Stomach (tissue), 9 donors: ENCODE data around the gene SDK2. TPM values are rescaled to one million over a fixed set of nuclear protein-coding genes. Genes with fewer than 3 reads are reported as not detected.
A peak's percentile ranks its signal among the peaks of the same experiment; 100 is the strongest.

Experiments
- DNase-seq, 2 donors: peaks; one replicate each; pipeline versions ENCODE4 v3.0.0 to v3.0.0-alpha.2; 2013 to 2019
- H3K27ac ChIP-seq, 5 donors: fragments of 200-600 bp in 4 of 5; sonication (generic) in 4 of 5; one replicate each; pipeline ENCODE4 v1.5.1; 2013 to 2019; ENCODE audit warnings: mild to moderate bottlenecking in 1 of 5, moderate library complexity in 1 of 5
- H3K27me3 ChIP-seq, 3 donors: fragments of 200-600 bp; sonication (generic); one replicate each; pipeline ENCODE4 v1.5.1; 2017 to 2019; ENCODE audit warnings: mixed run types in 1 of 3
- H3K36me3 ChIP-seq, 4 donors: fragments of 200-600 bp; sonication (generic); 1 replicate in 3 of 4; 2 replicates in 1 of 4; pipeline ENCODE4 v1.5.1; 2016 to 2019
- H3K4me1 ChIP-seq, 4 donors: fragments of 200-600 bp; sonication (generic); one replicate each; pipeline ENCODE4 v1.5.1; 2016 to 2019
- H3K4me3 ChIP-seq, 4 donors: fragments of 200-600 bp; sonication (generic) in 3 of 4; one replicate each; pipeline ENCODE4 v1.5.1; 2016 to 2019; ENCODE audit warnings: mild to moderate bottlenecking in 1 of 4
- H3K9me3 ChIP-seq, 4 donors: fragments of 200-600 bp; sonication (generic); one replicate each; pipeline ENCODE4 v1.5.1; 2016 to 2019
- EP300 ChIP-seq: sonication (generic); formaldehyde crosslinking; IDR thresholded peaks from one replicate; pipeline ENCODE4 v1.6.1; 2017; ENCODE audit warnings: antibody characterized with exemption
- POLR2A ChIP-seq, 4 donors: fragments of 450-650 bp; IDR thresholded peaks; one replicate each; pipeline ENCODE4 v1.6.1; 2016; ENCODE audit warnings: antibody characterized with exemption in 4 of 4, control low read depth in 2 of 4, mild to moderate bottlenecking in 1 of 4, moderate library complexity in 1 of 4
- POLR2AphosphoS5 ChIP-seq, 3 donors: sonication (generic); formaldehyde crosslinking; IDR thresholded peaks; one replicate each; pipeline ENCODE4 v1.6.1; 2016; ENCODE audit warnings: antibody characterized with exemption in 3 of 3
- WGBS, 5 donors: extraction: QIAGEN DNeasy Blood & Tissue Kit in 3 of 5; methylation state at CpG; one replicate each; pipeline versions ENCODE4 v1.1.5 to v1.1.7; 2013 to 2018; 5-methylcytosine and 5-hydroxymethylcytosine counted together
- intact Hi-C: fragments of 100-400 bp; cut with DNase I; formaldehyde crosslinking; loops from one replicate; pipeline ENCODE4 v1.15.1; 2023; ENCODE audit warnings: low total_unique reads
- polyA plus RNA-seq, 3 donors: library from polyadenylated mRNA; stranded (reverse); fragments of 200-250 nt; gene quantifications; one replicate each; pipeline ENCODE4 v1.2.3, GENCODE V29; 2013
- total RNA-seq, 5 donors: library from RNA; depleted of rRNA; stranded (reverse); fragments of >200 nt; gene quantifications; one replicate each; pipeline versions ENCODE4 v1.1.0 to v1.2.3, GENCODE V29; 2014 to 2016
- TF ChIP-seq, protein P1 (sequence below), 7 experiments: fragments of 450-650 bp in 4 of 7; fragments of 200-600 bp in 3 of 7; sonication (generic) in 3 of 7; IDR thresholded peaks; one replicate each; pipeline ENCODE4 v1.5.1; 2016 to 2019; ENCODE audit warnings: antibody characterized with exemption in 7 of 7, control low read depth in 2 of 7, mild to moderate bottlenecking in 1 of 7
- donor health status: healthy with polysubstance abuse.
- donor health status: Bipolar disorder and iron deficiency.
- donor health status: healthy.

SDK2 gene
- total and polyA plus RNA-seq, 8 donors, result under 0.01 to 9.6 (median 0.44) TPM; not detected in 1

- peaks cover 5 to 94% (median 58%) of the 10 kb centered on the region in 3 donors for H3K27me3 ChIP-seq
- no peaks in the 10 kb centered on the region for H3K9me3 ChIP-seq
- H3K27ac ChIP-seq, result no peak overlapping the region
- TF ChIP-seq, protein P1, sequence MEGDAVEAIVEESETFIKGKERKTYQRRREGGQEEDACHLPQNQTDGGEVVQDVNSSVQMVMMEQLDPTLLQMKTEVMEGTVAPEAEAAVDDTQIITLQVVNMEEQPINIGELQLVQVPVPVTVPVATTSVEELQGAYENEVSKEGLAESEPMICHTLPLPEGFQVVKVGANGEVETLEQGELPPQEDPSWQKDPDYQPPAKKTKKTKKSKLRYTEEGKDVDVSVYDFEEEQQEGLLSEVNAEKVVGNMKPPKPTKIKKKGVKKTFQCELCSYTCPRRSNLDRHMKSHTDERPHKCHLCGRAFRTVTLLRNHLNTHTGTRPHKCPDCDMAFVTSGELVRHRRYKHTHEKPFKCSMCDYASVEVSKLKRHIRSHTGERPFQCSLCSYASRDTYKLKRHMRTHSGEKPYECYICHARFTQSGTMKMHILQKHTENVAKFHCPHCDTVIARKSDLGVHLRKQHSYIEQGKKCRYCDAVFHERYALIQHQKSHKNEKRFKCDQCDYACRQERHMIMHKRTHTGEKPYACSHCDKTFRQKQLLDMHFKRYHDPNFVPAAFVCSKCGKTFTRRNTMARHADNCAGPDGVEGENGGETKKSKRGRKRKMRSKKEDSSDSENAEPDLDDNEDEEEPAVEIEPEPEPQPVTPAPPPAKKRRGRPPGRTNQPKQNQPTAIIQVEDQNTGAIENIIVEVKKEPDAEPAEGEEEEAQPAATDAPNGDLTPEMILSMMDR (IDR thresholded peaks at IDR 0.05), result no peak
- intact Hi-C loops, result no loop called here
- 36 to 58% (median 42%) methylated on average over 12 of the region's 12 CpGs for WGBS, 5 donors
- peaks cover 24 to 37% (median 27%) of the 10 kb centered on the region in 4 donors for H3K4me1 ChIP-seq
- DNase-seq, result peak; percentile 16 to 17
- no peaks in the 10 kb centered on the region for H3K36me3 ChIP-seq
- H3K4me3 ChIP-seq, result no peak overlapping the region
Observed at GRCh38 chr17:73641826-73642600, 2.2 kb downstream of the SDK2 start.

DNA sequence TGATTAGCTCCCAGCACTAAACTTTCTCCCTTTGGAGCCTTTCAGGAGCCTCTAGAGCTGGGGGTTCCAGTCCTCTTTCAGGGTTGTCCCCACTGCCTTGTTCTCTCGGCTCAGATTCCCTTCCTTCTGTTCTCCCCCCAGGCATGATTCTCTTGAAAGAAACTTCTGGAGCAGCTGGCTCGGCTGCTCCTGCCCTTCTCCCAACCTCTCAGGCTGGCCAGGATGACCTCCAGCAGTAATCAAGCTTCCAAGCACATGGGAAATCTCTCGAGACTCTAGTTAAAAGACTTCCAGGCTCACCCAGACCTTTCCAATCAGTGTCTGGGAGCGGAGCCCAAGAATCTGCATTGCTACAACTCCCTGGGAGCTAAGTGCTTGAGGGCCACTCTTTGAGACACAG, 3.6 kb downstream of the SDK2 start:
- Histone ChIP-seq H3K4me1 (peaks cover 24 to 36% (median 26%) of the 10 kb centered on the region in 4 donors), H3K27ac (no peak overlapping the region), H3K36me3 (no peaks in the 10 kb centered on the region), H3K27me3 (peaks cover 5 to 81% (median 48%) of the 10 kb centered on the region in 3 donors), H3K4me3 (no peak overlapping the region), H3K9me3 (no peaks in the 10 kb centered on the region)
- intact Hi-C loops, result no loop called here
- TF ChIP-seq, protein P1 (IDR thresholded peaks at IDR 0.05), result no peak
- no peak for TF ChIP-seq POLR2AphosphoS5 (IDR thresholded peaks at IDR 0.05)
- TF ChIP-seq EP300, result no peak
- no peak for TF ChIP-seq POLR2A (IDR thresholded peaks at IDR 0.05)
- WGBS, 5 donors, result 61 to 72% (median 68%) methylated on average over 4 of the region's 4 CpGs
- DNase-seq, result no peak

DNA sequence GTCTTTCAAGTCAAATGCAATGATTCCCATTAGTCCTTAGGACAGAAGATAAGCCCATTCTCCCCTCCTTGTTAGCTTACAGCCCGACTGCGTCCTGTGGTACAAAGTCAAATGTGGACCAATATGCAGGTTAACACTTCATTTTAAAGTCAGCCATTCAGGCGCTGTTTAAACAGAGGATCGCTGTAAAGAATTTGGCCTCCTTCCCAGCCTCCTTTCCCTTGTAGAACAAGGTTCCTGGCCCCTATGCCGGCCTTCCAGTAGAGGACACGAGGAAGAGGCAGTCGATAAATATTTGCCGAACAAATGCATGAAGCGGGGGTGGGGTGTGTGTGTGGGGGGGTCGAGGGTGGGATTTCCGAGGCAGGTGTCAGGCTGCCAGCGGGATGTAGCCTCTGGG, 4.3 kb downstream of the SDK2 start:
- Histone ChIP-seq H3K27ac (no peak overlapping the region), H3K27me3 (peaks cover 5 to 73% (median 42%) of the 10 kb centered on the region in 3 donors), H3K36me3 (no peaks in the 10 kb centered on the region), H3K9me3 (no peaks in the 10 kb centered on the region), H3K4me3 (no peak overlapping the region), H3K4me1 (peaks cover 18 to 30% (median 21%) of the 10 kb centered on the region in 4 donors)
- intact Hi-C loops, result no loop called here
- DNase-seq, result peak; percentile 24 to 60
- TF ChIP-seq EP300, result no peak
- TF ChIP-seq POLR2AphosphoS5 (IDR thresholded peaks at IDR 0.05), result no peak
- TF ChIP-seq, protein P1 (IDR thresholded peaks at IDR 0.05), result no peak
- no peak for TF ChIP-seq POLR2A (IDR thresholded peaks at IDR 0.05)
- WGBS, 5 donors, result 25 to 33% (median 28%) methylated on average over 6 to 12 of the region's 12 CpGs

GRCh38 chr17:73639322-73639721, 4.9 kb downstream of the SDK2 start:
- DNase-seq, result peak in 1 of 2 donors; percentile 14
- Histone ChIP-seq H3K4me3 (no peak overlapping the region), H3K9me3 (no peaks in the 10 kb centered on the region), H3K4me1 (peaks cover 17 to 26% (median 18%) of the 10 kb centered on the region in 4 donors), H3K27ac (no peak overlapping the region), H3K36me3 (no peaks in the 10 kb centered on the region), H3K27me3 (peaks cover 3 to 67% (median 38%) of the 10 kb centered on the region in 3 donors)
- TF ChIP-seq EP300 (no peak), POLR2AphosphoS5 (IDR thresholded peaks at IDR 0.05) (no peak), POLR2A (IDR thresholded peaks at IDR 0.05) (no peak)
- TF ChIP-seq, protein P1 (IDR thresholded peaks at IDR 0.05), result no peak
- intact Hi-C loops, result no loop called here
- 60 to 76% (median 70%) methylated on average over 7 to 11 of the region's 11 CpGs for WGBS, 5 donors
